ENCODE data around the gene LMTK2. TPM values are rescaled to one million over a fixed set of nuclear protein-coding genes. Genes with fewer than 3 reads are reported as not detected.

LMTK2 gene
- total RNA-seq, 2 experiments from 2014 or later = 11.4 to 13.1 TPM

- H3K9me3 Mint-ChIP-seq = no peaks in the 10 kb centered on the region
- no peak for DNase-seq
- no peak overlapping the region for H3K4me3 Mint-ChIP-seq
- H3K27ac Mint-ChIP-seq = no peak overlapping the region
- intact Hi-C loops (cut with micrococcal nuclease) = no loop called here
- H3K36me3 Mint-ChIP-seq (ENCODE audit: low read depth) = peaks cover 8% of the 10 kb centered on the region
- CTCF ChIA-PET = interaction anchor here (0.6 kb wide), 1 partner anchor 1634 kb away, joined by 5 read pairs; no protein-coding TSS in a partner anchor
- H3K27me3 Mint-ChIP-seq (ENCODE audit: low read depth) = no peaks in the 10 kb centered on the region
- H3K4me1 Mint-ChIP-seq (ENCODE audit: low read depth) = no peaks in the 10 kb centered on the region
These were observed 125.0 kb downstream of the LMTK2 start for GRCh38 chr7:98231493-98232262.

GRCh38 chr7:98232263-98232585, 125.6 kb downstream of the LMTK2 start:
- H3K27ac Mint-ChIP-seq = no peak overlapping the region
- no peak overlapping the region for H3K4me3 Mint-ChIP-seq
- peaks cover 8% of the 10 kb centered on the region for H3K36me3 Mint-ChIP-seq (ENCODE audit: low read depth)
- H3K4me1 Mint-ChIP-seq (ENCODE audit: low read depth) = no peaks in the 10 kb centered on the region
- DNase-seq = no peak
- CTCF ChIA-PET = interaction anchor here (0.6 kb wide), 1 partner anchor 1634 kb away, joined by 5 read pairs; no protein-coding TSS in a partner anchor
- intact Hi-C loops (cut with micrococcal nuclease) = no loop called here
- no peaks in the 10 kb centered on the region for H3K27me3 Mint-ChIP-seq (ENCODE audit: low read depth)
- H3K9me3 Mint-ChIP-seq = no peaks in the 10 kb centered on the region

- H3K9me3 Mint-ChIP-seq = no peaks in the 10 kb centered on the region
- no peaks in the 10 kb centered on the region for H3K27me3 Mint-ChIP-seq (ENCODE audit: low read depth)
- no peak for DNase-seq
- no peaks in the 10 kb centered on the region for H3K4me1 Mint-ChIP-seq (ENCODE audit: low read depth)
- H3K27ac Mint-ChIP-seq = no peak overlapping the region
- intact Hi-C loops (cut with micrococcal nuclease) = no loop called here
- CTCF ChIA-PET = interaction anchor here (0.6 kb wide), 1 partner anchor 198 kb away, joined by 4 read pairs; no protein-coding TSS in a partner anchor
- H3K4me3 Mint-ChIP-seq = no peak overlapping the region
- H3K36me3 Mint-ChIP-seq (ENCODE audit: low read depth) = peaks cover 7% of the 10 kb centered on the region
These were observed 126.1 kb downstream of the LMTK2 start for GRCh38 chr7:98232799-98233198.

- H3K36me3 Mint-ChIP-seq (ENCODE audit: low read depth) = peaks cover 9% of the 10 kb centered on the region
- no peaks in the 10 kb centered on the region for H3K27me3 Mint-ChIP-seq (ENCODE audit: low read depth)
- DNase-seq = no peak
- intact Hi-C loops (cut with micrococcal nuclease) = no loop called here
- no peaks in the 10 kb centered on the region for H3K9me3 Mint-ChIP-seq
- CTCF ChIA-PET = no interaction called here
- H3K27ac Mint-ChIP-seq = no peak overlapping the region
- no peaks in the 10 kb centered on the region for H3K4me1 Mint-ChIP-seq (ENCODE audit: low read depth)
- H3K4me3 Mint-ChIP-seq = no peak overlapping the region
These were observed 126.8 kb downstream of the LMTK2 start for GRCh38 chr7:98233219-98234070.

GRCh38 chr7:98234429-98235147, 127.9 kb downstream of the LMTK2 start:
- Mint-ChIP-seq H3K36me3 (ENCODE audit: low read depth) (peaks cover 14% of the 10 kb centered on the region), H3K27ac (no peak overlapping the region), H3K27me3 (ENCODE audit: low read depth) (no peaks in the 10 kb centered on the region), H3K4me3 (no peak overlapping the region), H3K9me3 (no peaks in the 10 kb centered on the region), H3K4me1 (ENCODE audit: low read depth) (no peaks in the 10 kb centered on the region)
- no peak for DNase-seq
- intact Hi-C loops (cut with micrococcal nuclease) = no loop called here
- CTCF ChIA-PET = interaction anchor here (0.7 kb wide), 1 partner anchor 187 kb away, joined by 3 read pairs; no protein-coding TSS in a partner anchor

GRCh38 chr7:98235901-98236300, 129.2 kb downstream of the LMTK2 start:
- Mint-ChIP-seq H3K27ac (no peak overlapping the region), H3K27me3 (ENCODE audit: low read depth) (no peaks in the 10 kb centered on the region), H3K9me3 (no peaks in the 10 kb centered on the region), H3K36me3 (ENCODE audit: low read depth) (peaks cover 18% of the 10 kb centered on the region), H3K4me1 (ENCODE audit: low read depth) (no peaks in the 10 kb centered on the region), H3K4me3 (no peak overlapping the region)
- DNase-seq = no peak
- intact Hi-C loops (cut with micrococcal nuclease) = no loop called here
- CTCF ChIA-PET = interaction anchor here (0.6 kb wide), 1 partner anchor 35 kb away, joined by 3 read pairs; no protein-coding TSS in a partner anchor

GRCh38 chr7:98236355-98237185, 129.9 kb downstream of the LMTK2 start:
- intact Hi-C loops (cut with micrococcal nuclease) = no loop called here
- no peak overlapping the region for H3K27ac Mint-ChIP-seq
- peaks cover 24% of the 10 kb centered on the region for H3K36me3 Mint-ChIP-seq (ENCODE audit: low read depth)

GRCh38 chr7:98238076-98238475, 131.4 kb downstream of the LMTK2 start:
- H3K36me3 Mint-ChIP-seq (ENCODE audit: low read depth) = peaks cover 24% of the 10 kb centered on the region
- H3K27me3 Mint-ChIP-seq (ENCODE audit: low read depth) = no peaks in the 10 kb centered on the region
- H3K9me3 Mint-ChIP-seq = no peaks in the 10 kb centered on the region
- CTCF ChIA-PET = no interaction called here
- H3K4me3 Mint-ChIP-seq = no peak overlapping the region
- intact Hi-C loops (cut with micrococcal nuclease) = no loop called here
- DNase-seq = no peak
- no peak overlapping the region for H3K27ac Mint-ChIP-seq
- no peaks in the 10 kb centered on the region for H3K4me1 Mint-ChIP-seq (ENCODE audit: low read depth)

More at GRCh38 chr7:98236355-98237185, 129.9 kb downstream of the LMTK2 start:
- Mint-ChIP-seq H3K4me3 (no peak overlapping the region), H3K9me3 (no peaks in the 10 kb centered on the region), H3K4me1 (ENCODE audit: low read depth) (no peaks in the 10 kb centered on the region), H3K27me3 (ENCODE audit: low read depth) (no peaks in the 10 kb centered on the region)
- CTCF ChIA-PET = interaction anchor here (0.6 kb wide), 1 partner anchor 35 kb away, joined by 3 read pairs; no protein-coding TSS in a partner anchor
- no peak for DNase-seq

- Mint-ChIP-seq H3K27ac (no peak overlapping the region), H3K27me3 (ENCODE audit: low read depth) (no peaks in the 10 kb centered on the region), H3K4me1 (ENCODE audit: low read depth) (no peaks in the 10 kb centered on the region), H3K36me3 (ENCODE audit: low read depth) (peaks cover 24% of the 10 kb centered on the region), H3K4me3 (no peak overlapping the region), H3K9me3 (no peaks in the 10 kb centered on the region)
- CTCF ChIA-PET = no interaction called here
- no peak for DNase-seq
- intact Hi-C loops (cut with micrococcal nuclease) = no loop called here
These were observed 132.3 kb downstream of the LMTK2 start for GRCh38 chr7:98238976-98239375.

- peak; percentile 24 for DNase-seq
- H3K27me3 Mint-ChIP-seq (ENCODE audit: low read depth) = no peaks in the 10 kb centered on the region
- intact Hi-C loops (cut with micrococcal nuclease) = loop anchor here (2.0 kb wide), 1 partner anchor 40 kb away; no protein-coding TSS in a partner anchor
- H3K4me3 Mint-ChIP-seq = no peak overlapping the region
- peak overlapping the region; percentile 36 for H3K27ac Mint-ChIP-seq
- no peaks in the 10 kb centered on the region for H3K9me3 Mint-ChIP-seq
- H3K36me3 Mint-ChIP-seq (ENCODE audit: low read depth) = peaks cover 20% of the 10 kb centered on the region
- CTCF ChIA-PET = interaction anchor here (0.7 to 1.3 kb wide), 3 partner anchors 10 to 13 kb away, joined by 3 to 5 read pairs (median 3); no protein-coding TSS in a partner anchor
- peaks cover 2% of the 10 kb centered on the region for H3K4me1 Mint-ChIP-seq (ENCODE audit: low read depth)
These were observed 134.5 kb downstream of the LMTK2 start for GRCh38 chr7:98240961-98241673.

GRCh38 chr7:98241674-98242241, 135.1 kb downstream of the LMTK2 start:
- CTCF ChIA-PET = interaction anchor here (0.7 to 1.3 kb wide), 2 partner anchors 9 to 12 kb away, joined by 3 read pairs; no protein-coding TSS in a partner anchor
- DNase-seq = no peak
- H3K4me3 Mint-ChIP-seq = no peak overlapping the region
- H3K36me3 Mint-ChIP-seq (ENCODE audit: low read depth) = peaks cover 20% of the 10 kb centered on the region
- no peaks in the 10 kb centered on the region for H3K27me3 Mint-ChIP-seq (ENCODE audit: low read depth)
- H3K4me1 Mint-ChIP-seq (ENCODE audit: low read depth) = peaks cover 4% of the 10 kb centered on the region
- H3K9me3 Mint-ChIP-seq = no peaks in the 10 kb centered on the region
- H3K27ac Mint-ChIP-seq = no peak overlapping the region
- intact Hi-C loops (cut with micrococcal nuclease) = loop anchor here (2.0 kb wide), 1 partner anchor 41 kb away; no protein-coding TSS in a partner anchor
